Measurements from ENCODE around the gene ZNF354B. TPM values are rescaled to one million over a fixed set of nuclear protein-coding genes. Genes with fewer than 3 reads are reported as not detected.

The ZNF354B gene
- total and polyA plus RNA-seq, 2 of the 13 experiments (the other 11 are each of a cell fraction or from before 2014, with no cell fraction given) = 7.8 to 10.3 TPM

DNA sequence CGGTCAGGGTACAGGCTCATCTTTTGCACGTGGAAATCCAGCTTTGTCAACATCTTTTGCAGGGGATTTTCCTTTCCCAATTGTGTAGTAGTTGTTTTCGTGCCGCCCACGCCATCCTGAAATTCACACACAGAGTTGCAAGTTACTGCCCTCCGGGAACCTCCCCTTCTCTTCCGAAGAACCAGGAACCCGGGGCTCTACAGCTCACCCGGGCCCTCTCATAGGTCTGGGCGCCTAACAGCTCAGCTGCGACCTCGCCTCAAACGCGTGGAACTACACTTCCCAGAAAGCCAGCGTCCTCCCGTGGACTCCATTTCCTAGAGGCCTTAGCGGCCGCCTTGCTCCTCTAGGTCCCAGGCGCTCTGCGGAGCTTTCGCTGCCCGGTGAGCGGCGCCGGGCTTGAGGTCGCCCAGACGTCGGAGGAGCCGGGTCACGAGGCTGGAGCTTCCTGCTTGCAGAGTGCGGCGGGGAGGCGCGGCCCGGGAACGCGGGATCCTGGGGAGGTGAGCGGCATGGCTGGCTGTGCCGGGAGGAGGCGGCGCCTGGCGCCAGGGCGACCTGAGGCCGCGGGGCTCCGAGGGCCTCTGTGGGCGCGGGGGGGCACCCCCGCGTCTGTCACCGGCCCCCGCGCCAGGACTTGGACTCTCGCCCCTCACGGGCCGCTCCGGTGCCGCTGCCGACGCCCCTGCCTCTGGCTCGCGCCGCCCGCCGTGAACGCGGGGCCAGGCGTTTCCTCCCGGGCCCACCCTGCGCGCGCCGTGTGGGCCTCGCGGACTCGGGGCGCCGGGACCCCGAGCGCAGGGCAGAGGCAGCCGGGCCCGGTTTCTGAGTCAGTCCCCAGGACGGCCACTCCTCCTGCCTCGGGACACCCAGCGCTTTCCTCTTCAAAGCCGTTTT lies at the start of gene ZNF354B (continued):
- TF ChIP-seq, protein P1, sequence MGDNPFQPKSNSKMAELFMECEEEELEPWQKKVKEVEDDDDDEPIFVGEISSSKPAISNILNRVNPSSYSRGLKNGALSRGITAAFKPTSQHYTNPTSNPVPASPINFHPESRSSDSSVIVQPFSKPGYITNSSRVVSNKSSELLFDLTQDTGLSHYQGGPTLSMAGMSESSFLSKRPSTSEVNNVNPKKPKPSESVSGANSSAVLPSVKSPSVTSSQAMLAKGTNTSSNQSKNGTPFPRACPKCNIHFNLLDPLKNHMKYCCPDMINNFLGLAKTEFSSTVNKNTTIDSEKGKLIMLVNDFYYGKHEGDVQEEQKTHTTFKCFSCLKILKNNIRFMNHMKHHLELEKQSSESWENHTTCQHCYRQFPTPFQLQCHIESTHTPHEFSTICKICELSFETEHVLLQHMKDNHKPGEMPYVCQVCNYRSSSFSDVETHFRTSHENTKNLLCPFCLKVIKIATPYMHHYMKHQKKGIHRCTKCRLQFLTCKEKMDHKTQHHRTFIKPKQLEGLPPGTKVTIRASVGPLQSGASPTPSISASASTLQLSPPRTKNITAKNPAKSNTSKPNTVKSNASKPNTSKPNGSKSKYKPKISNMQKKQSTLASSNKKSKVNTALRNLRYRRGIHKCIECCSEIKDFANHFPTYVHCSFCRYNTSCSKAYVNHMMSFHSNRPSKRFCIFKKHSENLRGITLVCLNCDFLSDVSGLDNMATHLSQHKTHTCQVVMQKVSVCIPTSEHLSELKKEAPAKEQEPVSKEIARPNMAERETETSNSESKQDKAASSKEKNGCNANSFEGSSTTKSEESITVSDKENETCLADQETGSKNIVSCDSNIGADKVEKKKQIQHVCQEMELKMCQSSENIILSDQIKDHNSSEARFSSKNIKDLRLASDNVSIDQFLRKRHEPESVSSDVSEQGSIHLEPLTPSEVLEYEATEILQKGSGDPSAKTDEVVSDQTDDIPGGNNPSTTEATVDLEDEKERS (CRISPR knock-in tag; IDR thresholded peaks at IDR 0.05) = 0 out of 2 replicates have a peak, but pooled peaks have one; percentile 37
- peak; percentile 86 for TF ChIP-seq XRCC5 (optimal IDR thresholded peaks at IDR 0.05; ENCODE audit: low read length)
- TF ChIP-seq PAX8 (CRISPR knock-in tag; IDR thresholded peaks at IDR 0.05; ENCODE audit: borderline replicate concordance) = peak; percentile 74; the same call in 1 of the 2 replicates
- no peak for TF ChIP-seq PHB2 (IDR thresholded peaks at IDR 0.05; ENCODE audit: partially characterized antibody)
- TF ChIP-seq, protein P2, sequence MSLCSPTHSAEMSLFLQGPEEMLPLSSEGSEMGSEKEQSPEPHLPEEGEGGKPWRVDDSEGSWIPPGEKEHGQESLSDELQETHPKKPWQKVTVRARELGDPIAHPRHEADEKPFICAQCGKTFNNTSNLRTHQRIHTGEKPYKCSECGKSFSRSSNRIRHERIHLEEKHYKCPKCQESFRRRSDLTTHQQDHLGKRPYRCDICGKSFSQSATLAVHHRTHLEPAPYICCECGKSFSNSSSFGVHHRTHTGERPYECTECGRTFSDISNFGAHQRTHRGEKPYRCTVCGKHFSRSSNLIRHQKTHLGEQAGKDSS (CRISPR knock-in tag; IDR thresholded peaks at IDR 0.05; ENCODE audit: borderline replicate concordance, low read depth) = peak; percentile 45; the same call in 1 of the 2 replicates
- TF ChIP-seq CENPX (CRISPR knock-in tag; IDR thresholded peaks at IDR 0.05) = no peak
- peak; percentile 88 for TF ChIP-seq YEATS4 (CRISPR knock-in tag; IDR thresholded peaks at IDR 0.05; ENCODE audit: borderline replicate concordance)
- no peak; the same call in 1 of the 2 replicates for TF ChIP-seq TOE1 (CRISPR knock-in tag; IDR thresholded peaks at IDR 0.05)
- 0 out of 2 replicates have a peak, but pooled peaks have one; percentile 40 for TF ChIP-seq ZNF713 (CRISPR knock-in tag; IDR thresholded peaks at IDR 0.05)
- TF ChIP-seq, protein P3, sequence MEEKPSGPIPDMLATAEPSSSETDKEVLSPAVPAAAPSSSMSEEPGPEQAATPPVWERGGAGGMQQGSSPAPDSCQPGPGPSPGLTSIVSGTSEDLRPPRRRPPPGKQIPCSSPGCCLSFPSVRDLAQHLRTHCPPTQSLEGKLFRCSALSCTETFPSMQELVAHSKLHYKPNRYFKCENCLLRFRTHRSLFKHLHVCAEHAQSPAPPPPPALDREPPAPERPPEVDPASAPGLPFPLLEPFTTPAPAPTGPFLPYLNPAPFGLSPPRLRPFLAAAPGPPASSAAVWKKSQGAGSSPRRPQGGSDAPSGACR (CRISPR knock-in tag; IDR thresholded peaks at IDR 0.05) = no peak; the same call in 1 of the 2 replicates
- TF ChIP-seq ZNF510 (CRISPR knock-in tag; IDR thresholded peaks at IDR 0.05; ENCODE audit: low read depth) = no peak
- TF ChIP-seq, protein P4, sequence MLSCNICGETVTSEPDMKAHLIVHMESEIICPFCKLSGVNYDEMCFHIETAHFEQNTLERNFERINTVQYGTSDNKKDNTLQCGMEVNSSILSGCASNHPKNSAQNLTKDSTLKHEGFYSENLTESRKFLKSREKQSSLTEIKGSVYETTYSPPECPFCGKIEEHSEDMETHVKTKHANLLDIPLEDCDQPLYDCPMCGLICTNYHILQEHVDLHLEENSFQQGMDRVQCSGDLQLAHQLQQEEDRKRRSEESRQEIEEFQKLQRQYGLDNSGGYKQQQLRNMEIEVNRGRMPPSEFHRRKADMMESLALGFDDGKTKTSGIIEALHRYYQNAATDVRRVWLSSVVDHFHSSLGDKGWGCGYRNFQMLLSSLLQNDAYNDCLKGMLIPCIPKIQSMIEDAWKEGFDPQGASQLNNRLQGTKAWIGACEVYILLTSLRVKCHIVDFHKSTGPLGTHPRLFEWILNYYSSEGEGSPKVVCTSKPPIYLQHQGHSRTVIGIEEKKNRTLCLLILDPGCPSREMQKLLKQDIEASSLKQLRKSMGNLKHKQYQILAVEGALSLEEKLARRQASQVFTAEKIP (CRISPR knock-in tag; IDR thresholded peaks at IDR 0.05; ENCODE audit: borderline replicate concordance) = no peak
- TF ChIP-seq, protein P5, sequence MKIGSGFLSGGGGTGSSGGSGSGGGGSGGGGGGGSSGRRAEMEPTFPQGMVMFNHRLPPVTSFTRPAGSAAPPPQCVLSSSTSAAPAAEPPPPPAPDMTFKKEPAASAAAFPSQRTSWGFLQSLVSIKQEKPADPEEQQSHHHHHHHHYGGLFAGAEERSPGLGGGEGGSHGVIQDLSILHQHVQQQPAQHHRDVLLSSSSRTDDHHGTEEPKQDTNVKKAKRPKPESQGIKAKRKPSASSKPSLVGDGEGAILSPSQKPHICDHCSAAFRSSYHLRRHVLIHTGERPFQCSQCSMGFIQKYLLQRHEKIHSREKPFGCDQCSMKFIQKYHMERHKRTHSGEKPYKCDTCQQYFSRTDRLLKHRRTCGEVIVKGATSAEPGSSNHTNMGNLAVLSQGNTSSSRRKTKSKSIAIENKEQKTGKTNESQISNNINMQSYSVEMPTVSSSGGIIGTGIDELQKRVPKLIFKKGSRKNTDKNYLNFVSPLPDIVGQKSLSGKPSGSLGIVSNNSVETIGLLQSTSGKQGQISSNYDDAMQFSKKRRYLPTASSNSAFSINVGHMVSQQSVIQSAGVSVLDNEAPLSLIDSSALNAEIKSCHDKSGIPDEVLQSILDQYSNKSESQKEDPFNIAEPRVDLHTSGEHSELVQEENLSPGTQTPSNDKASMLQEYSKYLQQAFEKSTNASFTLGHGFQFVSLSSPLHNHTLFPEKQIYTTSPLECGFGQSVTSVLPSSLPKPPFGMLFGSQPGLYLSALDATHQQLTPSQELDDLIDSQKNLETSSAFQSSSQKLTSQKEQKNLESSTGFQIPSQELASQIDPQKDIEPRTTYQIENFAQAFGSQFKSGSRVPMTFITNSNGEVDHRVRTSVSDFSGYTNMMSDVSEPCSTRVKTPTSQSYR (CRISPR knock-in tag; IDR thresholded peaks at IDR 0.05; ENCODE audit: borderline replicate concordance) = no peak
- 0 out of 2 replicates have a peak, but pooled peaks have one; percentile 26 for TF ChIP-seq ZNF768 (CRISPR knock-in tag; IDR thresholded peaks at IDR 0.05)
- TF ChIP-seq ZNF569 (CRISPR knock-in tag; IDR thresholded peaks at IDR 0.05; ENCODE audit: borderline replicate concordance) = no peak
- no peak for TF ChIP-seq ZNF670 (CRISPR knock-in tag; IDR thresholded peaks at IDR 0.05; ENCODE audit: borderline replicate concordance)

Data from HepG2 (cell line).